ENCODE measurements around the gene PPL.

Gene PPL

DNA sequence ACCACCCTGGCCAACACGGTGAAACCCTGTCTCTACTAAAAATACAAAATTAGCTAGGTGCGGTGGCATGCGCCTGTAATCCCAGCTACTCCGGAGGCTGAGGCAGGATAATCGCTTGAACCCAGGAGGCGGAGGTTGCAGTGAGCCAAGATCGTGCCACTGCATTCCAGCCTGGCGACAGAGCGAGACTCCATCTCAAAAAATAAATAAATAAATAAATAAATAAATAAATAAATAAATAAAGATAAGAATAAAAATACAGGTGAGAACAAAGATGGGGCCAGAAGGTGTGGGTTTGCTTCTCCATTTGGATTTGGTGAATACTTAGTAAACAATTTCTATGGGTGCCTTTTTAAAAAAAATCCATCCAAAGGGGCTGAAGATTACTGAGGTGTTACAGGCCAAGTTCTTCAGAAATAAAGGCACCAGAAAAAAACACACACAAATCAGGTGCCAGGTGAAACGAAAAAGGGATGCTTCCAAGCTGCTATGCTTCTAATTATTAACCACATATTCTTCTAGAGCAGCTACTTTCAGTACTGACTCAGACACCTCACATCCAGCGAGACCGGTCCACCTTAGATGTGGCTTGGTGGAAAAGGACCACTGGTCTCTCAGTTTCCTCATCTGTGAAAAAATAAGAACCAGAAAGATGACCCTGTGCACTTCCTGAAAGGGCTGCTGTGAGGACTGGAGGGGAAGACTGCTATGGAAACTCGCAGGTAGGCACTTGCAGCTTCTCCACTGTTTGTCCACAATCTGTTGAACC, 99.0 kb downstream of the PPL start:
- in situ Hi-C loops (cut with MboI; ENCODE audit: low sequenced_read_pairs, unreplicated experiment): no loop called here

DNA sequence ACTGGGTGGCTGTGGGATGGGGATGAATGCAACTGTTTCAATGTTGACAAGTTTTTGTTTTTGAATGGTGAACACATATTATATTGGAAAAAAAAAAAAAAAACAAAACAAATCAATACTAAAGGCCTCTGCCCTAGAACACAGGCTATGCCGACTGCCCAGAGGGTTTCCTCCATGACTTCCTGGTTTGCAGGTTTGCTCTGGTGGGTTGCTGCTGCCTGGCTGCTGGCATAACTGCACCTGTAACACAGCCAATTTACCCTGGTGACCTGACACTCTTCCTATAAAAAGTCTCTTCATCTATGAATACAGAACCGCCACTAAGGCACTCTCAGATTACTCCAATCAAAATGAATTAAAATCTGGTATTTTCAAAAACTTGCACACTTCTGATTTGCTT, 100.2 kb downstream of the PPL start:
- TF ChIP-seq, protein P1, sequence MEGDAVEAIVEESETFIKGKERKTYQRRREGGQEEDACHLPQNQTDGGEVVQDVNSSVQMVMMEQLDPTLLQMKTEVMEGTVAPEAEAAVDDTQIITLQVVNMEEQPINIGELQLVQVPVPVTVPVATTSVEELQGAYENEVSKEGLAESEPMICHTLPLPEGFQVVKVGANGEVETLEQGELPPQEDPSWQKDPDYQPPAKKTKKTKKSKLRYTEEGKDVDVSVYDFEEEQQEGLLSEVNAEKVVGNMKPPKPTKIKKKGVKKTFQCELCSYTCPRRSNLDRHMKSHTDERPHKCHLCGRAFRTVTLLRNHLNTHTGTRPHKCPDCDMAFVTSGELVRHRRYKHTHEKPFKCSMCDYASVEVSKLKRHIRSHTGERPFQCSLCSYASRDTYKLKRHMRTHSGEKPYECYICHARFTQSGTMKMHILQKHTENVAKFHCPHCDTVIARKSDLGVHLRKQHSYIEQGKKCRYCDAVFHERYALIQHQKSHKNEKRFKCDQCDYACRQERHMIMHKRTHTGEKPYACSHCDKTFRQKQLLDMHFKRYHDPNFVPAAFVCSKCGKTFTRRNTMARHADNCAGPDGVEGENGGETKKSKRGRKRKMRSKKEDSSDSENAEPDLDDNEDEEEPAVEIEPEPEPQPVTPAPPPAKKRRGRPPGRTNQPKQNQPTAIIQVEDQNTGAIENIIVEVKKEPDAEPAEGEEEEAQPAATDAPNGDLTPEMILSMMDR (IDR thresholded peaks at IDR 0.05; ENCODE audit: borderline replicate concordance, control extremely low read depth, extremely low read depth, insufficient read depth, missing control alignments): no peak
- in situ Hi-C loops (cut with MboI; ENCODE audit: low sequenced_read_pairs, unreplicated experiment): no loop called here
- no peak for DNase-seq (ENCODE audit: low spot score)

More for the DNA sequence above, 99.0 kb downstream of the PPL start:
- TF ChIP-seq, protein P1 (IDR thresholded peaks at IDR 0.05; ENCODE audit: borderline replicate concordance, control extremely low read depth, extremely low read depth, insufficient read depth, missing control alignments): no peak
- no peak for DNase-seq (ENCODE audit: low spot score)

DNA sequence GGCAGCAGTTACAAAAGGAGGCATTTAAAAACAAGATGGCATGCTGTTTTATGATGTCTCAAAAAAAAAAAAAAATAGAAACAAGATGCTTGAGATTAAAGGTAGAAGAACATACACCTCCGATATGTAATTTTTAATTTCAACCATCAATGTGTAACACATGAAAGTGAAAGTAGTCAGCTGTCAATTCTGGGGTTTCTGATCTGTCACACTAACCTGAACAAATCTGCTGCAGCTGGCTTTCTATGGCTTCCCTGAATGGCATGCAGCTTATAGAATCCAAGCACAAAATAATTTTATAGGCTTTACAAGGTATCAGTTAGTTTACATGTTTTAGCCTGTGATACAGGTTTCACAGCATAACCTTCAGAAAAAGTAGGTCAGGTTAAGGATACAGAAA, 103.4 kb downstream of the PPL start:
- DNase-seq (ENCODE audit: low spot score): no peak
- in situ Hi-C loops (cut with MboI; ENCODE audit: low sequenced_read_pairs, unreplicated experiment): no loop called here
- TF ChIP-seq, protein P1 (IDR thresholded peaks at IDR 0.05; ENCODE audit: borderline replicate concordance, control extremely low read depth, extremely low read depth, insufficient read depth, missing control alignments): no peak

DNA sequence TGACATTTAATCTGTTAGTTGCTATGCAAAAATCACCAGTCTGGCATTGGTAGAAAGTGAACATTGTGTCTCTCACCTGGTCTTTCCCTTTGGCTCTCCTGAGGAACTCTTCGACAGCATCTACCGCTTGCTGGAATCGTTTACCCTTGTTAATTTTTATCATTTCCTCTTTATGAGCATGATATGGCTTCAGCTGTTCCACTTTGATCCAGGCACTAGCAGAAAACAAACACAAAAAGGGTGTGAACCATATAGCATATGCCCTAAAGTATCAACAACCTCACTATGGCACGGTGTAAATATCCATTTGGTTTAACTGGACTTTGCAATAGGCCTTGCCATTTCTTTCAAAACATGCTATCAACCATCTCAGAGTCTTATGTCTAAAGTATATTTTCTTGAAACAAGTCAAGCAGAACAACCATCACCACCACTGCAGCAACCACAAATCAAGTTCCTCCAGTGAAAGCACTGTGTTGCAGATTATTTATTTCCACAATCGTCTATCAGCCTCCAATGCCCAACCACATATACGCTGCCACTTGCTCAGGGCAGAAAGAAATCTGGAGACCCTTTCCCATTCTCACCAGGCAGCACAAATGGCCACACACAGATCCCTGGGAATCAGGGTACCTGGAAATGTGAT, 104.1 kb downstream of the PPL start:
- TF ChIP-seq, protein P1 (IDR thresholded peaks at IDR 0.05; ENCODE audit: borderline replicate concordance, control extremely low read depth, extremely low read depth, insufficient read depth, missing control alignments): no peak
- in situ Hi-C loops (cut with MboI; ENCODE audit: low sequenced_read_pairs, unreplicated experiment): no loop called here
- no peak for DNase-seq (ENCODE audit: low spot score)

Measured in GM13976 (cell line).